Renal cortex interstitium (tissue), 11 donors: ENCODE data around the gene C1QB. TPM values are rescaled to one million over a fixed set of nuclear protein-coding genes. Genes with fewer than 3 reads are reported as not detected.
"Not testable (repeated sequence)": the region's sequence is repeated elsewhere in the genome, so short reads cannot be mapped to it uniquely, and the experiment has no call there.

Experiments used
- DNase-seq, 11 donors: peaks; one replicate each; pipeline ENCODE4 v3.0.0-alpha.2; 2013; ENCODE audit warnings: low read depth in 9 of 11, low spot score in 4 of 11; ENCODE audit errors: extremely low read depth in 1 of 11
- polyA plus RNA-seq, 3 donors: library from polyadenylated mRNA; unstranded; fragments of 120-200 nt; gene quantifications; one replicate each; pipeline ENCODE4 v1.2.1, GENCODE V29; 2013; ENCODE audit not compliant: insufficient read length in 3 of 3

C1QB gene
- polyA plus RNA-seq, 3 donors = 6.0 to 10.6 (median 9.6) TPM

- DNase-seq = no peak
These were observed 2.8 kb upstream of the C1QB start for GRCh38 chr1:22650089-22650693.

GRCh38 chr1:22651941-22652856 is 837 bp upstream of the C1QB start:
- no peak for DNase-seq

- DNase-seq = no peak
These were observed 1.7 kb downstream of the C1QB start for GRCh38 chr1:22654692-22655091.

GRCh38 chr1:22658385-22659163 is 5.5 kb downstream of the C1QB start:
- DNase-seq = no peak

GRCh38 chr1:22660716-22661241 is 7.7 kb downstream of the C1QB start:
- DNase-seq = no peak

GRCh38 chr1:22661880-22662279 is 8.8 kb downstream of the C1QB start:
- DNase-seq = no peak

GRCh38 chr1:22662318-22662717 is 9.3 kb downstream of the C1QB start:
- DNase-seq = no peak

GRCh38 chr1:22662986-22663408 is 10.0 kb downstream of the C1QB start:
- DNase-seq = no peak

GRCh38 chr1:22665752-22666151 is 12.7 kb downstream of the C1QB start:
- peak in 2 of 11 donors; percentile 26 to 40 for DNase-seq

GRCh38 chr1:22666412-22666811 is 13.4 kb downstream of the C1QB start:
- no peak for DNase-seq

GRCh38 chr1:22668840-22669239 is 15.8 kb downstream of the C1QB start:
- not testable (repeated sequence) for DNase-seq

- no peak for DNase-seq
These were observed 17.4 kb downstream of the C1QB start for GRCh38 chr1:22670352-22670975.

- no peak for DNase-seq
These were observed 19.0 kb downstream of the C1QB start for GRCh38 chr1:22671999-22672398.

GRCh38 chr1:22673486-22674409 is 20.7 kb downstream of the C1QB start:
- peak in 3 of 11 donors; percentile 42 to 52 (median 43) for DNase-seq

GRCh38 chr1:22674410-22674749 is 21.3 kb downstream of the C1QB start:
- no peak for DNase-seq

- DNase-seq = not testable (repeated sequence)
These were observed 23.1 kb downstream of the C1QB start for GRCh38 chr1:22676151-22676550.

GRCh38 chr1:22676916-22677583 is 24.0 kb downstream of the C1QB start:
- DNase-seq = no peak
